HepG2 (cell line): ENCODE measurements around the gene RAB40C.

ENCODE experiments used
- HMGA1 ChIP-seq: sonication (generic); formaldehyde crosslinking; conservative IDR thresholded peaks from 2 replicates; pipeline ENCODE4 v1.4.0; 2020; ENCODE audit warnings: missing genetic modification reagents
- JUND ChIP-seq: sonication (generic); formaldehyde crosslinking; IDR thresholded peaks from 2 replicates; pipeline ENCODE4 v1.8.0; 2022; ENCODE audit warnings: mild to moderate bottlenecking, missing genetic modification reagents
- NPAS2 ChIP-seq: sonication (generic); formaldehyde crosslinking; IDR thresholded peaks from 2 replicates; pipeline ENCODE4 v1.8.0; 2022; ENCODE audit warnings: mild to moderate bottlenecking, missing genetic modification reagents, borderline replicate concordance
- TAF1 ChIP-seq: sonication (generic); formaldehyde crosslinking; IDR thresholded peaks from 2 replicates; pipeline ENCODE4 v1.4.0; 2020; ENCODE audit warnings: missing genetic modification reagents
- ZNF274 ChIP-seq: sonication (generic); formaldehyde crosslinking; IDR thresholded peaks from 2 replicates; pipeline ENCODE4 v1.5.1; 2020; ENCODE audit warnings: mild to moderate bottlenecking, missing genetic modification reagents
- ZNF335 ChIP-seq: sonication (generic); formaldehyde crosslinking; IDR thresholded peaks from 2 replicates; pipeline ENCODE4 v1.4.0; 2020; ENCODE audit warnings: missing genetic modification reagents
- ZNF780A ChIP-seq: sonication (generic); formaldehyde crosslinking; IDR thresholded peaks from 2 replicates; pipeline ENCODE4 v1.8.0; 2022; ENCODE audit warnings: mild to moderate bottlenecking, missing genetic modification reagents, moderate library complexity
- TF ChIP-seq, protein P1 (sequence below): IDR thresholded peaks from 2 replicates; pipeline ENCODE4 v1.6.1; 2018; ENCODE audit warnings: missing genetic modification reagents

- no peak for TF ChIP-seq ZNF274
- TF ChIP-seq ZNF335 (CRISPR knock-in tag): no peak
- TF ChIP-seq, protein P1, sequence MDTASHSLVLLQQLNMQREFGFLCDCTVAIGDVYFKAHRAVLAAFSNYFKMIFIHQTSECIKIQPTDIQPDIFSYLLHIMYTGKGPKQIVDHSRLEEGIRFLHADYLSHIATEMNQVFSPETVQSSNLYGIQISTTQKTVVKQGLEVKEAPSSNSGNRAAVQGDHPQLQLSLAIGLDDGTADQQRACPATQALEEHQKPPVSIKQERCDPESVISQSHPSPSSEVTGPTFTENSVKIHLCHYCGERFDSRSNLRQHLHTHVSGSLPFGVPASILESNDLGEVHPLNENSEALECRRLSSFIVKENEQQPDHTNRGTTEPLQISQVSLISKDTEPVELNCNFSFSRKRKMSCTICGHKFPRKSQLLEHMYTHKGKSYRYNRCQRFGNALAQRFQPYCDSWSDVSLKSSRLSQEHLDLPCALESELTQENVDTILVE (CRISPR knock-in tag): no peak
- TF ChIP-seq ZNF780A (CRISPR knock-in tag): no peak
- TF ChIP-seq JUND: no peak
- TF ChIP-seq NPAS2 (CRISPR knock-in tag): no peak
- TF ChIP-seq HMGA1 (CRISPR knock-in tag): no peak
- no peak for TF ChIP-seq TAF1
These were observed 35.5 kb downstream of the RAB40C start for GRCh38 chr16:625117-625976.
